HepG2 (cell line): ENCODE results near the gene DRAXIN. TPM values are rescaled to one million over a fixed set of nuclear protein-coding genes. Genes with fewer than 3 reads are reported as not detected.

Experiments
- ATAC-seq: fragments of 200-7000 bp; cut with Tn5 transposase; 3 replicates; pipeline ENCODE4 v1.9.1; 2020; ENCODE audit warnings: mild to moderate bottlenecking, moderate library complexity
- BruUV-seq: library from RNA; stranded (reverse); fragments of 400-500 nt; replicated peaks from 2 replicates; lab custom pipeline; 2021; lab: Mats Ljungman, UMichigan
- CTCF ChIA-PET: fragments of 300-600 bp; formaldehyde crosslinking; extraction: SDS; loops from one replicate; lab custom pipeline; 2021; ENCODE audit warnings: low total read pairs, inconsistent platforms, low intra/inter-chr PET ratio; lab: Yijun Ruan, JAX
- POLR2A ChIA-PET: fragments of 350-600 bp; sonication (Branson Sonifier 250); formaldehyde crosslinking; loops from one replicate; lab custom pipeline; 2020; ENCODE audit warnings: antibody characterized with exemption, inconsistent platforms; lab: Yijun Ruan, JAX
- DNase-seq: peaks from one replicate; pipeline ENCODE4 v3.0.0-alpha.2; 2015; ENCODE audit warnings: low spot score
- FAIRE-seq: peaks from 3 replicates; lab custom pipeline; 2011; peaks lifted over from hg19 to GRCh38; lab: Jason Lieb, UNC
- H2AFZ ChIP-seq: one replicate; pipeline ENCODE4 v1.6.1; 2011; ENCODE audit warnings: low read length, inconsistent platforms
- H3K27ac ChIP-seq: fragments of 300-600 bp; 3 replicates; pipeline ENCODE4 v1.8.0; 2011; ENCODE audit warnings: mixed run types, mild to moderate bottlenecking, mixed read lengths, low read length, inconsistent platforms; ENCODE audit not compliant: insufficient read depth; ENCODE audit errors: extremely low read length
- H3K27me3 ChIP-seq, 2 experiments: fragments of 200-600 bp in 1 of 2; 2 replicates in 1 of 2; 3 replicates in 1 of 2; pipeline versions ENCODE4 v1.6.0 to v1.8.0; 2011; ENCODE audit warnings: low read length in 2 of 2, mild to moderate bottlenecking in 2 of 2, moderate library complexity in 2 of 2, inconsistent platforms in 1 of 2; ENCODE audit not compliant: insufficient read depth in 2 of 2, control insufficient read depth in 1 of 2
- H3K36me3 ChIP-seq, 2 experiments: fragments of 200-600 bp in 1 of 2; replicated peaks in 1 of 2; 2 replicates in 1 of 2; 3 replicates in 1 of 2; pipeline versions ENCODE4 v1.5.1 to v1.8.0; 2011; ENCODE audit warnings: low read length in 2 of 2, inconsistent platforms in 1 of 2; ENCODE audit not compliant: insufficient read depth in 2 of 2, control insufficient read depth in 1 of 2
- H3K4me1 ChIP-seq: 2 replicates; pipeline ENCODE4 v1.5.1; 2012; ENCODE audit warnings: low read length, inconsistent platforms; ENCODE audit not compliant: insufficient read depth
- H3K4me2 ChIP-seq: 2 replicates; pipeline ENCODE4 v1.6.0; 2011; ENCODE audit warnings: low read depth, low read length, inconsistent platforms
- H3K4me3 ChIP-seq, 3 experiments: fragments of 200-600 bp in 1 of 3; sonication (generic), shearing (Covaris generic) in 1 of 3; replicated peaks in 1 of 3; 2 replicates each; pipeline ENCODE4 v1.5.1; 2011 to 2016; ENCODE audit warnings: low read length in 3 of 3, inconsistent platforms in 2 of 3, low read depth in 2 of 3, mild to moderate bottlenecking in 2 of 3, control low read depth in 1 of 3, mixed read lengths in 1 of 3; ENCODE audit not compliant: insufficient read depth in 1 of 3
- H3K79me2 ChIP-seq: one replicate; pipeline ENCODE4 v1.6.1; 2011; ENCODE audit warnings: low read length, inconsistent platforms; ENCODE audit not compliant: insufficient read depth
- H3K9ac ChIP-seq: 2 replicates; pipeline ENCODE4 v1.6.0; 2011; ENCODE audit warnings: mild to moderate bottlenecking, low read depth, low read length, inconsistent platforms; ENCODE audit not compliant: insufficient read depth
- H3K9me3 ChIP-seq: 2 replicates; pipeline ENCODE4 v1.5.1; 2012; ENCODE audit warnings: mild to moderate bottlenecking, low read length
- H4K20me1 ChIP-seq: 2 replicates; pipeline ENCODE4 v1.6.0; 2011; ENCODE audit warnings: inconsistent platforms, mild to moderate bottlenecking, low read length, moderate library complexity; ENCODE audit not compliant: insufficient read depth
- CBX1 ChIP-seq: IDR thresholded peaks from one replicate; pipeline ENCODE4 v1.6.1; 2016; ENCODE audit warnings: antibody characterized with exemption, low read depth
- HHEX ChIP-seq: IDR thresholded peaks from 2 replicates; pipeline ENCODE4 v1.6.1; 2016; ENCODE audit warnings: control low read depth
- KMT2A ChIP-seq: sonication (generic); formaldehyde crosslinking; IDR thresholded peaks from 2 replicates; pipeline ENCODE4 v1.4.0; 2020; ENCODE audit warnings: missing genetic modification reagents
- MEIS2 ChIP-seq: sonication (generic); formaldehyde crosslinking; IDR thresholded peaks from 2 replicates; pipeline ENCODE4 v1.9.0; 2021; ENCODE audit warnings: mild to moderate bottlenecking, missing genetic modification reagents
- NAIF1 ChIP-seq: sonication (generic); formaldehyde crosslinking; IDR thresholded peaks from 2 replicates; pipeline ENCODE4 v1.5.0; 2020; ENCODE audit warnings: mild to moderate bottlenecking, missing genetic modification reagents, borderline replicate concordance
- RNF2 ChIP-seq: fragments of 450-650 bp; conservative IDR thresholded peaks from 2 replicates; pipeline ENCODE4 v1.6.1; 2016; ENCODE audit warnings: low read depth
- SALL1 ChIP-seq: sonication (generic); formaldehyde crosslinking; IDR thresholded peaks from 2 replicates; pipeline ENCODE4 v1.8.0; 2022; ENCODE audit warnings: mild to moderate bottlenecking, missing genetic modification reagents
- SMC3 ChIP-seq: IDR thresholded peaks from 2 replicates; pipeline ENCODE4 v1.6.1; 2011; ENCODE audit warnings: low read length, improper control_type of control experiment
- TP53 ChIP-seq: sonication (generic); formaldehyde crosslinking; conservative IDR thresholded peaks from 2 replicates; pipeline ENCODE4 v1.4.0; 2020; ENCODE audit warnings: missing genetic modification reagents
- ZBTB1 ChIP-seq: sonication (generic); formaldehyde crosslinking; IDR thresholded peaks from 2 replicates; pipeline ENCODE4 v1.4.0; 2020; ENCODE audit warnings: missing genetic modification reagents, borderline replicate concordance
- ZBTB42 ChIP-seq: sonication (generic); formaldehyde crosslinking; IDR thresholded peaks from 2 replicates; pipeline ENCODE4 v1.5.0; 2020; ENCODE audit warnings: mild to moderate bottlenecking, missing genetic modification reagents
- ZNF549 ChIP-seq: sonication (generic); formaldehyde crosslinking; IDR thresholded peaks from 2 replicates; pipeline ENCODE4 v1.5.0; 2020; ENCODE audit warnings: missing genetic modification reagents
- ZNF567 ChIP-seq: sonication (generic); formaldehyde crosslinking; IDR thresholded peaks from 2 replicates; pipeline ENCODE4 v1.8.1; 2023; ENCODE audit warnings: mild to moderate bottlenecking, missing genetic modification reagents, borderline replicate concordance
- WGBS: methylation state at CpG from one replicate; pipeline ENCODE4 v1.1.6; 2017; ENCODE audit warnings: low lambda C conversion rate; 5-methylcytosine and 5-hydroxymethylcytosine counted together
- in situ Hi-C: cut with HindIII; loops from 2 replicates; pipeline ENCODE4 v1.10.0; 2017; ENCODE audit warnings: low pct_unique_long_range_greater_than_20kb; ENCODE audit not compliant: extremely low pct_ligation_motif_present
- intact Hi-C: fragments of 100-400 bp; cut with micrococcal nuclease; formaldehyde crosslinking; loops from one replicate; pipeline ENCODE4 v1.10.0; 2022; ENCODE audit not compliant: unreplicated experiment
- polyA plus RNA-seq, 8 experiments: library from polyadenylated mRNA; depleted of rRNA in 3 of 8; stranded (reverse) in 7 of 8; unstranded in 1 of 8; fragments of >200 nt; fragmentation: Illumina TruSeq in 4 of 8; extraction: Trizol in 4 of 8; gene quantifications; 2 replicates each; pipeline versions ENCODE4 v1.2.1 to v1.2.3, GENCODE V29; 2011 to 2016; ENCODE audit warnings: low read depth in 4 of 8, missing spikeins in 1 of 8, mixed read lengths in 1 of 8; ENCODE audit not compliant: insufficient read depth in 1 of 8
- total RNA-seq, 5 experiments: library from RNA; depleted of rRNA; stranded (reverse); fragments of >200 nt; fragmentation: Illumina TruSeq; extraction: Trizol; gene quantifications; 2 replicates each; pipeline ENCODE4 v1.2.3, GENCODE V29; 2016; ENCODE audit warnings: low read depth in 1 of 5
- TF ChIP-seq, protein P1 (sequence below): sonication (generic); formaldehyde crosslinking; IDR thresholded peaks from 2 replicates; pipeline ENCODE4 v1.4.0; 2020; ENCODE audit warnings: missing genetic modification reagents, mild to moderate bottlenecking, borderline replicate concordance
- TF ChIP-seq, protein P2 (sequence below): sonication (generic); formaldehyde crosslinking; IDR thresholded peaks from 2 replicates; pipeline ENCODE4 v1.4.0; 2020; ENCODE audit warnings: missing genetic modification reagents
- TF ChIP-seq, protein P3 (sequence below): sonication (generic); formaldehyde crosslinking; IDR thresholded peaks from 2 replicates; pipeline ENCODE4 v1.5.1; 2020; ENCODE audit warnings: missing genetic modification reagents, mild to moderate bottlenecking, borderline replicate concordance
- TF ChIP-seq, protein P4 (sequence below): sonication (generic); formaldehyde crosslinking; IDR thresholded peaks from 2 replicates; pipeline ENCODE4 v1.8.1; 2023; ENCODE audit warnings: mild to moderate bottlenecking, missing genetic modification reagents, borderline replicate concordance
- TF ChIP-seq, protein P5 (sequence below): sonication (generic); formaldehyde crosslinking; IDR thresholded peaks from 2 replicates; pipeline ENCODE4 v1.5.0; 2020; ENCODE audit warnings: mild to moderate bottlenecking, missing genetic modification reagents
- TF ChIP-seq, protein P6 (sequence below): sonication (generic); formaldehyde crosslinking; IDR thresholded peaks from 2 replicates; pipeline ENCODE4 v1.9.0; 2022; ENCODE audit warnings: missing genetic modification reagents, mild to moderate bottlenecking, borderline replicate concordance

The DRAXIN gene
- total and polyA plus RNA-seq, 2 of the 13 experiments (the other 11 are each of a cell fraction or from before 2014, with no cell fraction given), result 0.02 TPM; not detected in 1

DNA sequence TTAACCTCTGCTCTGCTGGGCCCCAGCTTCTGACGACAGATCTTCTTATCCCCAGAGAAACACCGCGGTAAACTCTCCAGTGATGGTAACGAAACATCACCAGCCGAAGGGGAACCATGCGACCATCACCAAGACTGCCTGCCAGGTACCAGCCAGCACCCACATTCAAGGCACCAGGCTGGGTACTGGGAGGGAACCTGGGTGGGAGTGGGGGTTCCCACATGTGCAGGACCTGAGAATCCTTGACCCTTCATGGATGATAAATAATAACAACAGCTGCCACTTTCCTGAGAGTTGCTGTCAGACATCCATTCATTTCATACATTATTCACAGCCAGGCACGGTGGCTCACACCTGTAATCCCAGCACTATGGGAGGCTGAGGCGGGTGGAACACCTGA lies 20.8 kb downstream of the DRAXIN start (continued):
- TF ChIP-seq ZBTB1 (CRISPR knock-in tag) (no peak), MEIS2 (CRISPR knock-in tag) (no peak)
- TF ChIP-seq, protein P1, sequence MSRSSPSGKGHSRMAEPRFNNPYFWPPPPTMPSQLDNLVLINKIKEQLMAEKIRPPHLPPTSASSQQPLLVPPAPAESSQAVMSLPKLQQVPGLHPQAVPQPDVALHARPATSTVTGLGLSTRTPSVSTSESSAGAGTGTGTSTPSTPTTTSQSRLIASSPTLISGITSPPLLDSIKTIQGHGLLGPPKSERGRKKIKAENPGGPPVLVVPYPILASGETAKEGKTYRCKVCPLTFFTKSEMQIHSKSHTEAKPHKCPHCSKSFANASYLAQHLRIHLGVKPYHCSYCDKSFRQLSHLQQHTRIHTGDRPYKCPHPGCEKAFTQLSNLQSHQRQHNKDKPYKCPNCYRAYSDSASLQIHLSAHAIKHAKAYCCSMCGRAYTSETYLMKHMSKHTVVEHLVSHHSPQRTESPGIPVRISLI (CRISPR knock-in tag), result no peak
- TF ChIP-seq, all 625 proteins: peak for 0

DNA sequence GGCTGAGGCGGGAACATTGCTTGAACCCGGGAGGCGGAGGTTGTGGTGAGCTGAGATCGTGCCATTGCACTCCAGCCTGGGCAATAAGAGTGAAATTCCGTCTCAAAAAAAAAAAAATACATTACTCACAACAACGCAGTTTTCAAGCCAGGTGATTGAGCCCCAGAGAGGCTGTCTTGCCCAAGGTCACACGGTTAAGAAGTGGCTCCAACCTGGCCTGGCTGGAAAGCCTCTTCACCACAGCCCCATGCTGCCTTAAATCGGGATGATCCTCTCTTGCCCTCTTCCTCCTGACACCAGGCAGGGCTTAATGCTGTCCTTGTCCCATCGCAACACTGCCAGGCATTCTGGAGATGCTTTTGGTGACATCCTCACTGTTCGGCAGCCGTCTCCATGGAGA lies 21.6 kb downstream of the DRAXIN start:
- H3K4me1 ChIP-seq, result peaks cover 3% of the 10 kb centered on the region
- ChIA-PET CTCF (no interaction called here), POLR2A (no interaction called here)
- BruUV-seq, result no TSS peak
- FAIRE-seq, result no peak
- H3K4me3 ChIP-seq, result no peak overlapping the region
- no peaks in the 10 kb centered on the region for H3K79me2 ChIP-seq
- DNase-seq, result no peak
- H3K4me2 ChIP-seq, result no peak overlapping the region
- H3K27me3 ChIP-seq, result peaks cover 2 to 45% of the 10 kb centered on the region in 2 experiments; a peak in 4 of 5 replicates
- no peak overlapping the region for H3K27ac ChIP-seq
- no peaks in the 10 kb centered on the region for H3K36me3 ChIP-seq
- 17% methylated on average over 11 of the region's 11 CpGs for WGBS
- intact Hi-C loops, result no loop called here
- in situ Hi-C loops, result loop anchor here (10.0 kb wide), 1 partner anchor 238 kb away; the partner anchor contains the start of gene DISP3
- no peak overlapping the region for H3K9ac ChIP-seq
- ATAC-seq, result no peak
- no peaks in the 10 kb centered on the region for H4K20me1 ChIP-seq
- no peak overlapping the region for H2AFZ ChIP-seq
- H3K9me3 ChIP-seq, result no peaks in the 10 kb centered on the region
- TF ChIP-seq, protein P2, sequence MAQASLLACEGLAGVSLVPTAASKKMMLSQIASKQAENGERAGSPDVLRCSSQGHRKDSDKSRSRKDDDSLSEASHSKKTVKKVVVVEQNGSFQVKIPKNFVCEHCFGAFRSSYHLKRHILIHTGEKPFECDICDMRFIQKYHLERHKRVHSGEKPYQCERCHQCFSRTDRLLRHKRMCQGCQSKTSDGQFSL (CRISPR knock-in tag), result no peak
- TF ChIP-seq RNF2 (no peak), TP53 (no peak), SMC3 (no peak), ZNF567 (CRISPR knock-in tag) (no peak), ZBTB42 (no peak), KMT2A (CRISPR knock-in tag) (no peak), CBX1 (no peak), HHEX (CRISPR knock-in tag) (no peak), SALL1 (CRISPR knock-in tag) (no peak), ZNF549 (no peak), NAIF1 (CRISPR knock-in tag) (no peak)
- TF ChIP-seq, protein P3, sequence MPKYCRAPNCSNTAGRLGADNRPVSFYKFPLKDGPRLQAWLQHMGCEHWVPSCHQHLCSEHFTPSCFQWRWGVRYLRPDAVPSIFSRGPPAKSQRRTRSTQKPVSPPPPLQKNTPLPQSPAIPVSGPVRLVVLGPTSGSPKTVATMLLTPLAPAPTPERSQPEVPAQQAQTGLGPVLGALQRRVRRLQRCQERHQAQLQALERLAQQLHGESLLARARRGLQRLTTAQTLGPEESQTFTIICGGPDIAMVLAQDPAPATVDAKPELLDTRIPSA (CRISPR knock-in tag), result no peak
- TF ChIP-seq, protein P4, sequence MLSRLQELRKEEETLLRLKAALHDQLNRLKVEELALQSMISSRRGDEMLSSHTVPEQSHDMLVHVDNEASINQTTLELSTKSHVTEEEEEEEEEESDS, result no peak
- TF ChIP-seq, protein P5, sequence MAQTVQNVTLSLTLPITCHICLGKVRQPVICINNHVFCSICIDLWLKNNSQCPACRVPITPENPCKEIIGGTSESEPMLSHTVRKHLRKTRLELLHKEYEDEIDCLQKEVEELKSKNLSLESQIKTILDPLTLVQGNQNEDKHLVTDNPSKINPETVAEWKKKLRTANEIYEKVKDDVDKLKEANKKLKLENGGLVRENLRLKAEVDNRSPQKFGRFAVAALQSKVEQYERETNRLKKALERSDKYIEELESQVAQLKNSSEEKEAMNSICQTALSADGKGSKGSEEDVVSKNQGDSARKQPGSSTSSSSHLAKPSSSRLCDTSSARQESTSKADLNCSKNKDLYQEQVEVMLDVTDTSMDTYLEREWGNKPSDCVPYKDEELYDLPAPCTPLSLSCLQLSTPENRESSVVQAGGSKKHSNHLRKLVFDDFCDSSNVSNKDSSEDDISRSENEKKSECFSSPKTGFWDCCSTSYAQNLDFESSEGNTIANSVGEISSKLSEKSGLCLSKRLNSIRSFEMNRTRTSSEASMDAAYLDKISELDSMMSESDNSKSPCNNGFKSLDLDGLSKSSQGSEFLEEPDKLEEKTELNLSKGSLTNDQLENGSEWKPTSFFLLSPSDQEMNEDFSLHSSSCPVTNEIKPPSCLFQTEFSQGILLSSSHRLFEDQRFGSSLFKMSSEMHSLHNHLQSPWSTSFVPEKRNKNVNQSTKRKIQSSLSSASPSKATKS (CRISPR knock-in tag), result no peak
- TF ChIP-seq, protein P6, sequence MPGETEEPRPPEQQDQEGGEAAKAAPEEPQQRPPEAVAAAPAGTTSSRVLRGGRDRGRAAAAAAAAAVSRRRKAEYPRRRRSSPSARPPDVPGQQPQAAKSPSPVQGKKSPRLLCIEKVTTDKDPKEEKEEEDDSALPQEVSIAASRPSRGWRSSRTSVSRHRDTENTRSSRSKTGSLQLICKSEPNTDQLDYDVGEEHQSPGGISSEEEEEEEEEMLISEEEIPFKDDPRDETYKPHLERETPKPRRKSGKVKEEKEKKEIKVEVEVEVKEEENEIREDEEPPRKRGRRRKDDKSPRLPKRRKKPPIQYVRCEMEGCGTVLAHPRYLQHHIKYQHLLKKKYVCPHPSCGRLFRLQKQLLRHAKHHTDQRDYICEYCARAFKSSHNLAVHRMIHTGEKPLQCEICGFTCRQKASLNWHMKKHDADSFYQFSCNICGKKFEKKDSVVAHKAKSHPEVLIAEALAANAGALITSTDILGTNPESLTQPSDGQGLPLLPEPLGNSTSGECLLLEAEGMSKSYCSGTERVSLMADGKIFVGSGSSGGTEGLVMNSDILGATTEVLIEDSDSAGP, result no peak
